Vagina (tissue), 2 donors: ENCODE measurements around the gene DTX2.
"Not testable (repeated sequence)": the region's sequence is repeated elsewhere in the genome, so short reads cannot be mapped to it uniquely, and the experiment has no call there.

Experiments used
- CTCF ChIP-seq, 3 experiments: fragments of 450-650 bp in 2 of 3; fragments of 200-600 bp in 1 of 3; sonication (generic) in 1 of 3; IDR thresholded peaks; one replicate each; pipeline ENCODE4 v1.5.1; 2017 to 2019; ENCODE audit warnings: antibody characterized with exemption in 3 of 3, mild to moderate bottlenecking in 2 of 3, moderate library complexity in 2 of 3
- POLR2A ChIP-seq, 2 donors: fragments of 450-650 bp; IDR thresholded peaks; one replicate each; pipeline ENCODE4 v1.6.1; 2017; ENCODE audit warnings: antibody characterized with exemption in 2 of 2, mild to moderate bottlenecking in 2 of 2, moderate library complexity in 2 of 2
- POLR2AphosphoS5 ChIP-seq, 2 donors: sonication (generic); formaldehyde crosslinking; IDR thresholded peaks; one replicate each; pipeline ENCODE4 v1.9.0; 2017; ENCODE audit warnings: antibody characterized with exemption in 2 of 2, mild to moderate bottlenecking in 2 of 2, low read depth in 1 of 2; ENCODE audit not compliant: insufficient read depth in 1 of 2

DNA sequence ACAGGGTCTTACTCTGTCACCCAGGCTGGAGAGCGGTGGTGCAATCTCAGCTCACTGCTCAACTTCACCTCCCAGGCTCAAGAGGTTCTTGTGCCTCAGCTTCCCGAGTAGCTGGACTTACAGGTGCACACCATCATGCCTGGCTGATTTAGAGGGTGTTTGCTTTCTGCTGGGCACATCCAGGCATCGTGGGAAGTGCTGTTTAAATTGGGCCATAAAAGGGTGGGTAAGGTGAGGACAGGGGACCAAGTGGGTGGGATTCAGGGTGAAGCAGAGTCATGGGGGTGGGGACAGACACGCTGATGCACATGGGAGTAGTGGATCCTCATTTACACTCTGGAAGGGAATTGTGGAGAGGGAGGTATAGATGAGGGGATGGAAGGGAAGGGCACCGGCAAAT lies 3.5 kb downstream of the DTX2 start:
- not testable (repeated sequence) for TF ChIP-seq CTCF (IDR thresholded peaks at IDR 0.05); POLR2A (IDR thresholded peaks at IDR 0.05); POLR2AphosphoS5 (IDR thresholded peaks at IDR 0.05; ENCODE audit: insufficient read depth in 1 of 2, low read depth in 1 of 2)
